HG03025 (cell line): ENCODE data around the gene PNPLA7.
A peak's percentile ranks its signal among the peaks of the same experiment; 100 is the strongest.
"Not testable (repeated sequence)": the region's sequence is repeated elsewhere in the genome, so short reads cannot be mapped to it uniquely, and the experiment has no call there.

ENCODE experiments used
- ATAC-seq: cut with Tn5 transposase; IDR thresholded peaks from one replicate; pipeline ENCODE4 v1.9.1; 2021; ENCODE audit warnings: mild to moderate bottlenecking, moderate library complexity; ENCODE audit not compliant: unreplicated experiment, low FRiP score

Gene PNPLA7

GRCh38 chr9:137426018-137426681 lies 124.1 kb downstream of the PNPLA7 start:
- ATAC-seq, result no peak

DNA sequence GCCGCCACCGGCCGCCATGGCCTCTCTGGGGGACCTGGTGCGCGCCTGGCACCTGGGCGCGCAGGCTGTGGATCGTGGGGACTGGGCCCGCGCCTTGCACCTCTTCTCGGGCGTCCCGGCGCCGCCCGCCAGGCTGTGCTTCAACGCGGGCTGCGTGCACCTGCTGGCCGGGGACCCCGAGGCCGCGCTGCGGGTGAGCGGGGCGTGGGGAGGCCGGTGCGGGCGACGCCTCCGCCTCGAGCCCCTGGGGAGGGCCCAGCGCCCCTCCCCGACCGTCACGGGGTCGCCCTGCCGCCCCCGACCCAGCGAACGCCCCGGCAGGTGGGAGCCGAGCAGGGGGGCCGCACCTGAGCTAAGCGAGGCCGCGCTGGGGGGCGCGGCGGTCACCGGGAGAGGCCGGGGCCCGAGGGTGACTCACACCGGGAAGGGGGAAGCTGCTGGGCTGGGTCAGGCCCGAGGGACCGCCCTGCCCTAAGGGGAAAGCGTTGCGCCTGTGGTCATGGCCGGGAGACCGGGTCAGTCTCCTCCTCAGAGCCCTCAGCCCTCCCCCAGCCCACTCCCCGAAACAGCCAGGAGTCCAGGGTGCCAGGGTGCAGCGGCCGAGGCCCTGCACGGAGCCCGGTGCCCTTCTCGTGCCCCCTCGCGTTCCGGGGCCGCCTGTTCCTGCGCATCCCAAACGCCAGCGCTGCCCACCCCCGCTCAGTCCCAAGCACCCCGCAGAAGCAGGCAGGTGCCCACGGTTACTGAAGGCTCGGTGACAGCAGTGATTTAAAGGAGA lies 126.5 kb downstream of the PNPLA7 start:
- peak; percentile 13 for ATAC-seq

- peak; percentile 47 for ATAC-seq
Observed at GRCh38 chr9:137422604-137423513, 127.3 kb downstream of the PNPLA7 start, which contains the start of the genes EXD3 and NOXA1. EXD3 (minus strand) TSS chr9:137423162; CDS start chr9:137395357, 27,805 bp downstream. NOXA1 (plus strand) TSS chr9:137423393; CDS start chr9:137423530, 137 bp downstream.

- no peak for ATAC-seq
Observed at GRCh38 chr9:137421838-137422603, 128.2 kb downstream of the PNPLA7 start.

DNA sequence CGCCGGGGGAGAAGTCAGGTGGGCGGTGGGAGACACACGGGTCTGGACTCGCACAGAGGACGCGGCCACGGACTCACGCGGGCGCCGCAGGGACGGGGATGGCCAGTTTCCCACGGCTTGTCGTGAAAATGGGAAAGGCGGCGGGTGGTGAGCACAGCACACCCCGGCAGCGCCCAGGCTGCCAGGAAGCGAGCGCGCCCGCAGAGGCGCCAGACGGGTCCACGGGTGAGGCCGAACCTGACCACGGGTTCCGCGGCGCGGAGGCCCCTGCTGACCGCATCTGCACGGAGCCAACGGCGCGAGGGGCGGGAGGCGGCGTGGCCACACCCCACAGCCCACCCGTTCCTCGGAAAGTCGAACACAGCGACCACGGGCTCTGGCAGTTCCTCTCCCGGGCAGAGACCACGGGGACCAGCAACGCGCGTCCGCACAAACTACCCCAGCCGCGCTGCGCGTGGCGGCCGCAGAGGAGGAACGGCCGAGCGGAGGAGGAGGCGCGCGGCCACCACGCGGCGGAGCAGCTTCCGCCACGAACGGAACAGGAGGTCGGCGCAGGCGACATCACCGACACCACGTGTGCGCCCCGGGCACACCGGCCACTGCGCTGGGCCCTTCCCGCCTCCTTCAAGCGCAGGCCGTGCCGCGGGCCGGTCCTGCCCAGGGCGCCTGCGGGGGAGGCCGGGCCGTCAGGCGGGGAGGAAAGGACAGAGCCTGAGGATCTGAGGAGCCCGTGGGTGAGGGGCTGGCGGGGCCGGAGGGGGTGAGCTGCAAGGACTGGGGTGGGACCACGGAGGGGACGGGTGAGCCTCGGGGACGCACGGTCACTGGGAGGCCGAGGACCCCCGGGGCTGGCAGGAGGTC lies 132.8 kb downstream of the PNPLA7 start:
- no peak for ATAC-seq

DNA sequence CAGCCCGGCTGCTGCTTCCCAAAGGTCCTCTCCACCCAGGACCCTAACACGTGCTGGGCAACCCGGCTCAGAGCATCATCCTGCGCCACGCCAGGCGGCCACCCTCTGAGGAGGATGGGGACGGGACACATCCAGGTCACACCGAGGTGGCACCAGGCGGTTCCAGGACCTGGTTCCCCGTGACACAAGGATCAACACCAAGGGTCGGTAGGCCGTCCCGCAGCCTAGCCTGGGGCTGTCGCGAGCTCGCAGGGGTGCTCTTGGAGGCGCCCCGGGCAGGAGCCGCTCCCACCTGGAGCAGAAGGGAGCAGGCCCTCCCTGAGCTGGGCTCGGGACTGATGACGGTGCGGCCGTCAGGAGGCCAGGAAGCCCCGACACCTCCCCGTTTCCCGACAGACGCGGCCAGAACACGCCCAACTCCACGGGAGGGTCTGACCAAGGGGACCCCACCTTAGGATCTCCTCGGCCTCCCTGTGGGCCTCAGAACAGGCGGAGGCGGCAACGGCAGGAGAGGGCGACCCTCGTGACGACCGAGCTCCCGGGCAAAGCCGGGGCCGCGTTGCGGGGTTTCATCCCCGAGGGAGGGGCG lies 133.5 kb downstream of the PNPLA7 start:
- ATAC-seq, result no peak

GRCh38 chr9:137416006-137416562 lies 134.1 kb downstream of the PNPLA7 start:
- no peak for ATAC-seq

DNA sequence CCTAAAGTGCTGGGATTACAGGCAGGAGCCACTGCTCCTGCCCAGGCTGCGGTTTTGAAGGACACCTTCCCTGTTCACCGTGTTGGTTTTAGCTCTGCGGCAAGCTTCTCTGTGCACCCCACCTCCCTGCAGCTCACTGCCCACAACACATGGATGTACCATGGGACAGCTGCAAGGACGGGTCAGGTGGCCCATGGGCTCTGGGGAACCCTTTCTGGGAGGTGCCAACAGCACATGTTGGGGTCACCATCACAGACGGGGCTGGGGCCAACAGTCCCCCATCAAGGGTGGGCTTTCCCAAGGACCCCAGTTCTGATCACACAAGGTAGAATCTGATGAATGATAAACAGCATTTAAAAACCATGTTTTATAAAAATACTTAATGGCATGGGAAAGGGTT lies 134.8 kb downstream of the PNPLA7 start:
- ATAC-seq, result no peak

- ATAC-seq, result no peak
Observed at GRCh38 chr9:137412431-137412830, 137.8 kb downstream of the PNPLA7 start.

- ATAC-seq, result no peak
Observed at GRCh38 chr9:137411645-137412380, 138.4 kb downstream of the PNPLA7 start.

DNA sequence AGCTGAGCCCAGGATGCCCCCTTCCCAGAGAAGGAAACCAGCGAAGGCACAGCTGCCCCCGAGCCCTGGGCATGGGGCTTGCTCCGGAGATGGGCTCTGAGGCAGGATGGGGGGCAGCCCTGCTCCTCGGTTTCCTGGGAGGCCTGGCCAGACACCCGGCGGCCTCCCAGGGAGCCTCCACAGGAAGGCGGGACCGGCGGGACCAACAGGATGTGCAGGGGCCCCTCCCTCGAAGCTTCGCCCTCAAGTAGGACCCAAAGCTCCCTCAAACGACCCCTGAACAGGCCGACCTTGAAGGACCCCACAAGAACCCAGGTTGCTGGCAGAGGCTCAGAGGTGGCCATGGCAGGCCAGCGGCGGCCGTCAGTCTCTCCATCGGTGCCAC lies 138.9 kb downstream of the PNPLA7 start:
- no peak for ATAC-seq

DNA sequence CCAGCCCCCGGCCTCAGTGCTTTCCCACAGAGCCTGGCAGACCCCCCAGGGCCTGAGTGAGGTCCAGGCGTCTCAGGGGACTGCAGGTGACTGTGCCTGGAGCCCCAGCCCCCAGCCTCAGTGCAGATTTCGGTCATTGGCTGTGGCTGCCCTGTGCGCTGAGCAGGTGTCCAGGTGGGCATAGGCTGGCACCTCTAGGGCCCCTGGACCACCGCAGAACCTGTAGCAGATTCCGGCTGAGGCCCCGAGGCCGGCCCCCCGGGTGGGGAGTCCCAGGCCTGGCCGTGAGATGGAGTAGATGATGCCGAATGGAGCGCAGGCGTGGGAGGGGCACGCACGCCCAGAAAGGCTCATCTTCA lies 139.3 kb downstream of the PNPLA7 start:
- no peak for ATAC-seq

DNA sequence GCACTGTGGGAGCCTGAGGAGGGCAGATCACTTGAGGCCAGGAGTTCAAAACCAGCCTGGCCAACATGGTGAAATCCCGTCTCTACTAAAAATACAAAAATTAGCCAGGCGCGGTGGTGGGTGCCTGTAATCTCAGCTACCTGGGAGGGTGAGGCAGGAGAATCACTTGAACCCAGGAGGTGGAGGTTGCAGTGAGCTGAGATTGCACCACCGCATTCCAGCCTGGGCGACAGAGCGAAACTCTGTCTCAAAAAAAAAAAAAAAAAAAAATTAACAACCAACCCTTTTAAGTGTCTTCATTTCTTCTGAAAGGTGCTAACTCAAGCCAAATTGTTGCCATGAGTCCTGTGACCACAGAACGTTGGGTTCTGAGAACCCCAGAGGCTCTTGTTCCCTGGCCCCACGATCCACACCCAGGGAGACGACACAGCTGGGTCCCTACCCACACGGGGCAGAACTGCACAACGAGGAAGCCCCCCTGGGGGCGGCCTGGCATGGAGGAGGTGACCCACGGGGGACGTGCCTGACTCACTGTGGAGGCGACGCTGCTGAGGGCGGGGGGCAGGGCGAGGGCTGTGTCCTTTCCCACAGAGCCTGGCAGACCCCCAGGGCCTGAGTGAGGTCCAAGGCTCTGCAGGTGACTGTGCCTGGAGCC lies 139.8 kb downstream of the PNPLA7 start:
- ATAC-seq, result not testable (repeated sequence)
